ENCODE results near the gene ATP5MG.
"Not testable (repeated sequence)": the region's sequence is repeated elsewhere in the genome, so short reads cannot be mapped to it uniquely, and the experiment has no call there.

The ATP5MG gene

GRCh38 chr11:118401880-118402590 lies 629 bp downstream of the ATP5MG start:
- H3K4me3 ChIP-seq (ENCODE audit: low read length) = peak overlapping the region; percentile 93
- DNase-seq (ENCODE audit: low read depth) = peak; percentile 74

GRCh38 chr11:118402594-118402993 lies 1.2 kb downstream of the ATP5MG start:
- DNase-seq (ENCODE audit: low read depth) = not testable (repeated sequence)
- peak overlapping the region; percentile 93 for H3K4me3 ChIP-seq (ENCODE audit: low read length)

More at GRCh38 chr11:118401880-118402590, 629 bp downstream of the ATP5MG start:
- TF ChIP-seq CTCF (IDR thresholded peaks at IDR 0.05; ENCODE audit: insufficient read depth, low read depth, low read length, missing control alignments) = no peak

GRCh38 chr11:118406599-118407166 lies 5.3 kb downstream of the ATP5MG start:
- no peak for TF ChIP-seq CTCF (IDR thresholded peaks at IDR 0.05; ENCODE audit: insufficient read depth, low read depth, low read length, missing control alignments)
- DNase-seq (ENCODE audit: low read depth) = no peak
- no peak overlapping the region for H3K4me3 ChIP-seq (ENCODE audit: low read length)

- H3K4me3 ChIP-seq (ENCODE audit: low read length) = no peak overlapping the region
- no peak for TF ChIP-seq CTCF (IDR thresholded peaks at IDR 0.05; ENCODE audit: insufficient read depth, low read depth, low read length, missing control alignments)
- DNase-seq (ENCODE audit: low read depth) = no peak
These were observed 8.8 kb downstream of the ATP5MG start for GRCh38 chr11:118410055-118410745.

- TF ChIP-seq CTCF (IDR thresholded peaks at IDR 0.05; ENCODE audit: insufficient read depth, low read depth, low read length, missing control alignments) = no peak
These were observed 10.1 kb downstream of the ATP5MG start for GRCh38 chr11:118411530-118411929.

GRCh38 chr11:118412921-118413320 lies 11.5 kb downstream of the ATP5MG start:
- no peak for TF ChIP-seq CTCF (IDR thresholded peaks at IDR 0.05; ENCODE audit: insufficient read depth, low read depth, low read length, missing control alignments)
- H3K4me3 ChIP-seq (ENCODE audit: low read length) = no peak overlapping the region
- no peak for DNase-seq (ENCODE audit: low read depth)

More at GRCh38 chr11:118411530-118411929, 10.1 kb downstream of the ATP5MG start:
- no peak for DNase-seq (ENCODE audit: low read depth)
- no peak overlapping the region for H3K4me3 ChIP-seq (ENCODE audit: low read length)

- no peak overlapping the region for H3K4me3 ChIP-seq (ENCODE audit: low read length)
- TF ChIP-seq CTCF (IDR thresholded peaks at IDR 0.05; ENCODE audit: insufficient read depth, low read depth, low read length, missing control alignments) = no peak
- no peak for DNase-seq (ENCODE audit: low read depth)
These were observed 13.8 kb downstream of the ATP5MG start for GRCh38 chr11:118415062-118415738.

Data from epithelial cell of esophagus (primary cell).